22Rv1 (cell line): ENCODE data around the gene CERKL.

Experiments used
- H3K27ac ChIP-seq: fragments of 450-650 bp; 2 replicates; pipeline ENCODE4 v1.5.1; 2017
- ZFX ChIP-seq: fragments of 450-650 bp; IDR thresholded peaks from 2 replicates; pipeline ENCODE4 v1.6.1; 2017; ENCODE audit warnings: antibody characterized with exemption, borderline replicate concordance
- TF ChIP-seq, protein P1 (sequence below): fragments of 450-650 bp; IDR thresholded peaks from 2 replicates; pipeline ENCODE4 v1.5.1; 2017; ENCODE audit warnings: mild to moderate bottlenecking

The CERKL gene

DNA sequence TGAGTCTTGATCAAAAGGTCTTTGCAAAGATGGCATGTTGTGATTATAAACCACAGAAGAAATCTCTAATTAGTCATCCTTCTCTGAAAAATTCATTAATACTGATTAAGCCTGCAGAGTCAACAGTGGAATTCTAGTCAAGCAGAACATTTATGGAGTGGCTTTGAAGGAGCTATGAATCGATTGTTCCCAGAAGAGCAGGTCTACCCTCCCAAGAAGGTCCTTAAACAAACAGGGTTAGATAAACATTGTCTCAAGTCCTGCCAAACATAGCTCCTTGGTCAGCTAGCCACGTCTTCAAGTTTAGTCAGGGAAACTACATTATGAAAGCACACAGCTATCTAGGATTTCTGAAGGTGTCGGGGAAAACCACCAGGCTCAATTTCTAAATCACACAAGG is 110.8 kb downstream of the CERKL start:
- H3K27ac ChIP-seq, result no peak overlapping the region
- no peak for TF ChIP-seq ZFX
- TF ChIP-seq, protein P1, sequence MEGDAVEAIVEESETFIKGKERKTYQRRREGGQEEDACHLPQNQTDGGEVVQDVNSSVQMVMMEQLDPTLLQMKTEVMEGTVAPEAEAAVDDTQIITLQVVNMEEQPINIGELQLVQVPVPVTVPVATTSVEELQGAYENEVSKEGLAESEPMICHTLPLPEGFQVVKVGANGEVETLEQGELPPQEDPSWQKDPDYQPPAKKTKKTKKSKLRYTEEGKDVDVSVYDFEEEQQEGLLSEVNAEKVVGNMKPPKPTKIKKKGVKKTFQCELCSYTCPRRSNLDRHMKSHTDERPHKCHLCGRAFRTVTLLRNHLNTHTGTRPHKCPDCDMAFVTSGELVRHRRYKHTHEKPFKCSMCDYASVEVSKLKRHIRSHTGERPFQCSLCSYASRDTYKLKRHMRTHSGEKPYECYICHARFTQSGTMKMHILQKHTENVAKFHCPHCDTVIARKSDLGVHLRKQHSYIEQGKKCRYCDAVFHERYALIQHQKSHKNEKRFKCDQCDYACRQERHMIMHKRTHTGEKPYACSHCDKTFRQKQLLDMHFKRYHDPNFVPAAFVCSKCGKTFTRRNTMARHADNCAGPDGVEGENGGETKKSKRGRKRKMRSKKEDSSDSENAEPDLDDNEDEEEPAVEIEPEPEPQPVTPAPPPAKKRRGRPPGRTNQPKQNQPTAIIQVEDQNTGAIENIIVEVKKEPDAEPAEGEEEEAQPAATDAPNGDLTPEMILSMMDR, result no peak

DNA sequence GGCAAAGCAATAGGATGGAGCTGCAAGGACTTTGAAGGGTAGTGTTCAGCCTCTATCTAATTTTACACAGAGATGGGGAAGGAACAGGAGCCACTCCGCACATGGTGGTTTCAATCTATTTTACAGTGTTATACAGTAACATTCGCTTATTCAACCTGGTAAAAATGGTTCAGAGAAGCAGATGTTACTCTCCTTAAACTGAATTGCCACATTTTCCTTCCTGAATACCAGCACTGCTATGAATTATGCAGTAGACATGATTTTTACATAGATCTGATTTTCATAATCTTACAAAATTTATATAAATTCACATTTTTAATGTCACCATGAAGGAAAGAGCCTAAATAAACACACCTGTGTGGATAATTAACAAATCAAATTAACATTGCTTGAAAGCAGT is 114.7 kb downstream of the CERKL start:
- no peak overlapping the region for H3K27ac ChIP-seq
- no peak for TF ChIP-seq ZFX
- TF ChIP-seq, protein P1, result no peak

DNA sequence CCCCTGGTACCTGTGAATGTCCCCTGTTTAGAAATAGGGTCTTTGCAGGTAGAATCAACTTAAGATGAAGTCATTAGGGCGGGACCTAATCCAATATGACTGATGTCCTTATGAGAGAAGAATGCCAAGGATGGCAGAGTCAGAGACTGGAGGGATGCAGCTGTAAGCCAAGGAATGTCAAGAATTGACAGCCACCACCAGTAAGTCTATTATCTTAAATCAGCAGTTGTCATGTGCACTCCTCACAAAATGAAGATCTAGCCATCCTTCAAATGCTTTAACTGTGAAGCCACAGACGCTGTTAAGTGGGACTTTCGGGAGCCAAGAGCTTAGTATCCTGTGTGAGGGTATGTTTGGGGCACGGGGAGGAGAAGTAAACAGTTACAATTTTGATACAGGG is 116.5 kb downstream of the CERKL start:
- TF ChIP-seq, protein P1, result no peak
- TF ChIP-seq ZFX, result no peak
- H3K27ac ChIP-seq, result no peak overlapping the region

DNA sequence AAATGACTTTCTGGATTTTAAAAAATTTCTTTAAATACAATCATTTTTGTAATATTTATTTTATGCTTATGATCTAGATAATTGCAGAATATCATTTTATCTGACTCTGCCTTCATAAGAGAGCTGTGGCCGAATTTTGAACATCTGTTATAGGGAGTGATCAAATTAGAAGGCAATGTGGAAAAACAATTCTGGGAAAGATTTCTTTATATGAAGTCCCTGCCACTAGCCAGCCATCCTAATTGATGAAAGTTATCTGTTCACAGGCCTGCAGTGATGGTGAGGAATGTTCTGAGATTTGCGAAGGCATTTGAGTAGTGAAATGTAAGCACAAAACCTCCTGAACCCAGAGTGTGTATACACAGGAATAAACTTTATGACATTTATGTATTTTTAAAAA is 120.2 kb downstream of the CERKL start:
- no peak overlapping the region for H3K27ac ChIP-seq
- no peak for TF ChIP-seq ZFX
- TF ChIP-seq, protein P1, result no peak

DNA sequence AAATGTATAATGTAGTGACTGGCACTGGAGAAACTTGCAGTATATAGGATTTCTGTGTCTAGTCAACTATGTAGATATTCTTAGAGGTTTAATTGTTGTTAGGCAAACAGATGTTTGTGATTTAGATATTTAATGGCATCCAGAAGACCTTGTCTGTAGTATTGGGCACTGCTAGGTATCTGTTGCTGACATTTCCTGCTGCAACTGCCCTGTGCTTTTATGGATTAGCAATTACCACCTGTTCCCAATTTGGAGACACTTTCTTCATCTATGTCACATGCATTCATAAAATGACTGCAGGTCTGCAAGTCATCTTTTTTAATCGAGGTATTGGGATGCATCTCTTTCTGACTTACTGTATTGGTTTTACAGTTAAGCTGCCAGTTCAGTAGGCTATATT is 128.5 kb downstream of the CERKL start:
- no peak for TF ChIP-seq ZFX
- TF ChIP-seq, protein P1, result no peak
- H3K27ac ChIP-seq, result no peak overlapping the region

DNA sequence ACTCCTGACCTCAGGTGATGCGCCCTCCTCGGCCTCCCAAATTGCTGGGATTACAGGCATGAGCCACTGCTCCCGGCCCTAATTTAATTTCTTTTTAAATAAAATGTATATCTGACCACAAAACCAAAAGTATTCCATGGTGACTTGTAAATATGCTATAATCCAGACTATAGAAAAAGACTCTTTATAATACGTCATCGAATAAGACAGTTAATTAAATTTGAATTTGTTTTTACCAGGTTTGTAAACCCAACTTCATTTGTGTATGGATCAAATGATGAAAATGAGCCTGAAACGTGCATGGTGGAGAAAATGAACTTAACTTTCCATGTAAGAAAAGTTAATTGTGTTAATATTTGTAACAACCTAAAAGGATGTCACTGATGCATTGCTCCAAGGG is 129.8 kb downstream of the CERKL start:
- TF ChIP-seq, protein P1, result no peak
- no peak for TF ChIP-seq ZFX
- H3K27ac ChIP-seq, result no peak overlapping the region

DNA sequence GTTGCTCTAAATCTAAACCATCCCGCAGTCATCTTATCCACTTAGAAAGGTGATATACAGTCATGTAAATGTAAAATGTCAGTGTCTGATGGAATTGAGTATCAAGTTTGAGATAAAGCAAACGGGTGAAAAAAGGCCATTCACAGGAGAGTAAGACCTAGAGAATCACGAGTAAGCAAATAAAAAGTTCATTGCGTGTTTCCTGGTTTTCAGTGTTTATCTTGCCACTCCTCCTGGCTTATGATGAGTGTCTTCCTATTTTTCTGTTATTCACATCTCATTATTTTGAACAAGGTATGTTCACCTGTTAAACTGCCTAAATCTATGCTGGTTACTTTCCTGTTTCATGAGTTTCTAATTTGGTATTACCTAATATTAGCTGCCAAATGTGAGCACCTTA is 130.9 kb downstream of the CERKL start:
- no peak overlapping the region for H3K27ac ChIP-seq
- no peak for TF ChIP-seq ZFX
- TF ChIP-seq, protein P1, result no peak
